HUES6 (cell line): ENCODE results near the gene PTPN14.
"Not testable (repeated sequence)": the region's sequence is repeated elsewhere in the genome, so short reads cannot be mapped to it uniquely, and the experiment has no call there.

Source experiments
- H3K27ac ChIP-seq: 2 replicates; pipeline ENCODE4 v1.7.0; 2013; ENCODE audit warnings: low read depth, mild to moderate bottlenecking, low read length, inconsistent platforms
- H3K27me3 ChIP-seq: 2 replicates; pipeline ENCODE4 v1.6.1; 2013; ENCODE audit warnings: low read length; ENCODE audit not compliant: control insufficient read depth, insufficient read depth
- H3K36me3 ChIP-seq: 2 replicates; pipeline ENCODE4 v1.6.1; 2013; ENCODE audit warnings: low read length; ENCODE audit not compliant: control insufficient read depth, insufficient read depth
- H3K4me1 ChIP-seq: 2 replicates; pipeline ENCODE4 v1.6.1; 2013; ENCODE audit warnings: low read length; ENCODE audit not compliant: control insufficient read depth, insufficient read depth
- H3K4me3 ChIP-seq: 2 replicates; pipeline ENCODE4 v1.5.1; 2013; ENCODE audit warnings: low read depth, low read length
- H3K9ac ChIP-seq: one replicate; pipeline ENCODE4 v1.6.1; 2013; ENCODE audit warnings: mild to moderate bottlenecking, low read length
- H3K9me3 ChIP-seq: 2 replicates; pipeline ENCODE4 v1.6.1; 2013; ENCODE audit warnings: low read depth, low read length; ENCODE audit not compliant: control insufficient read depth, insufficient read depth

The PTPN14 gene

GRCh38 chr1:214492401-214493075 is 58.9 kb downstream of the PTPN14 start:
- H3K27me3 ChIP-seq = no peaks in the 10 kb centered on the region
- H3K4me3 ChIP-seq = no peak overlapping the region
- H3K27ac ChIP-seq = no peak overlapping the region
- no peaks in the 10 kb centered on the region for H3K9me3 ChIP-seq
- peaks cover 28% of the 10 kb centered on the region for H3K4me1 ChIP-seq
- H3K9ac ChIP-seq = no peak overlapping the region
- no peaks in the 10 kb centered on the region; the same call in 1 of the 2 replicates for H3K36me3 ChIP-seq

- Histone ChIP-seq H3K36me3 (no peaks in the 10 kb centered on the region; the same call in 1 of the 2 replicates), H3K4me1 (peaks cover 23% of the 10 kb centered on the region), H3K9me3 (no peaks in the 10 kb centered on the region), H3K27me3 (no peaks in the 10 kb centered on the region), H3K27ac (no peak overlapping the region), H3K4me3 (no peak overlapping the region), H3K9ac (no peak overlapping the region)
These were observed 59.8 kb downstream of the PTPN14 start for GRCh38 chr1:214491468-214492146.

- Histone ChIP-seq H3K4me3 (no peak overlapping the region), H3K27me3 (no peaks in the 10 kb centered on the region), H3K4me1 (peaks cover 30% of the 10 kb centered on the region), H3K9ac (no peak overlapping the region), H3K9me3 (no peaks in the 10 kb centered on the region), H3K27ac (no peak overlapping the region), H3K36me3 (no peaks in the 10 kb centered on the region; the same call in 1 of the 2 replicates)
These were observed 66.3 kb downstream of the PTPN14 start for GRCh38 chr1:214485151-214485550.

DNA sequence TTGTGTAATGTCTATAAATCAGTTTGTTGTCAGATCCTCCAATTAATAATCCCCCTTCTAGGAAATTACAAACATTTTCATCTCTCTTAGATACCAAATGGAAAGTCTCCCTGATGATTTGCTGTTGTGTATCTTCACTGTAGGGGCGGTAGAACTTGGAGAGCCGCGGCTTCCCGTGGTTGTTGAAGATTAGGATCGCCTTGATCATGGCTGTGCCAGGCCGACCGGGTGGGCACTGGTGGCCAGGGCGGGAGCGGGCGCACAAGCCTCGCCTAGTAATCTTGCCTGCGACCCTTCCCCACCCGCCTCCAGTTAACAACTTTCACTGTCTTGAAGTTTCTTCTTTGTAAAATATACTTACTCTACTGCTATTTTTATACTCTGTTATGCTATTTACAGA is 68.2 kb downstream of the PTPN14 start:
- not testable (repeated sequence) for H3K36me3 ChIP-seq, H3K4me3 ChIP-seq, H3K27ac ChIP-seq, H3K9me3 ChIP-seq, H3K9ac ChIP-seq, H3K27me3 ChIP-seq
- peaks cover 30% of the 10 kb centered on the region for H3K4me1 ChIP-seq

DNA sequence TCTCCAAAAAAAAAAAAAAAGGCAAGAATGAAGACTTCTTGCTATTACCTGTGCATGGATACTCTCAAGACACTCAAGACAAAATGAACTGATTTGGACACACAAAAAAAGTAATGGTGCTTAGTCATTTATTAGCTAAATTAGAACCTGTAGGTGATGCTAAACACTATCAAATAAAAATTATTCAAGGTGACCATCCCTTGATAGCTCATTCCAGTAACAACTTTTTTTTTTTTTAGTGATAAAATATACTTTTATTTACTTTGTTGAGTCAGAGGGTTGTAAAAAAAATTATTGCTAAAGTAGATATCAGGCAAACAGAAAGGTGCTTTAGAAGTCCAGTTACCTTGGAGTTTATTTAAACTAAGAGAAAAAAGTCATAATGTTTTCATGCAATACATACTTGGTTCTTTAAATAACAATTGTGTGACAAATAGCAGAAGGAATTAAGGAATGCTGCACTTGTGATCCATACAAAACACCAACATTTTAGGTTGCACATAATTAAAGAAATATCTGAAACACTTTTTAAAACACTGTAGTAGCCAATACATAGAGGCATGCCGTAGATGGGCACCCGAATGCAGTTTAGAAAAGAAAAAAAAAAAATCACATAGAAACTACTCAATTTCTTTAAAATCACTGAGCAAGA is 69.3 kb downstream of the PTPN14 start:
- not testable (repeated sequence) for H3K27me3 ChIP-seq, H3K9ac ChIP-seq, H3K9me3 ChIP-seq, H3K4me3 ChIP-seq, H3K27ac ChIP-seq, H3K36me3 ChIP-seq
- H3K4me1 ChIP-seq = peaks cover 34% of the 10 kb centered on the region

- Histone ChIP-seq H3K9me3 (no peaks in the 10 kb centered on the region), H3K27ac (peak overlapping the region; percentile 10; the same call in 1 of the 2 replicates), H3K4me1 (peaks cover 56% of the 10 kb centered on the region), H3K4me3 (no peak overlapping the region), H3K9ac (no peak overlapping the region), H3K27me3 (no peaks in the 10 kb centered on the region), H3K36me3 (no peaks in the 10 kb centered on the region)
These were observed 74.2 kb downstream of the PTPN14 start for GRCh38 chr1:214476986-214477870.

- H3K36me3 ChIP-seq = no peaks in the 10 kb centered on the region
- no peak overlapping the region for H3K9ac ChIP-seq
- H3K9me3 ChIP-seq = no peaks in the 10 kb centered on the region
- H3K4me3 ChIP-seq = peak overlapping the region; percentile 1; the same call in 1 of the 2 replicates
- peak overlapping the region; percentile 10 for H3K27ac ChIP-seq
- H3K4me1 ChIP-seq = peaks cover 60% of the 10 kb centered on the region
- H3K27me3 ChIP-seq = no peaks in the 10 kb centered on the region
These were observed 75.0 kb downstream of the PTPN14 start for GRCh38 chr1:214476229-214476985.

DNA sequence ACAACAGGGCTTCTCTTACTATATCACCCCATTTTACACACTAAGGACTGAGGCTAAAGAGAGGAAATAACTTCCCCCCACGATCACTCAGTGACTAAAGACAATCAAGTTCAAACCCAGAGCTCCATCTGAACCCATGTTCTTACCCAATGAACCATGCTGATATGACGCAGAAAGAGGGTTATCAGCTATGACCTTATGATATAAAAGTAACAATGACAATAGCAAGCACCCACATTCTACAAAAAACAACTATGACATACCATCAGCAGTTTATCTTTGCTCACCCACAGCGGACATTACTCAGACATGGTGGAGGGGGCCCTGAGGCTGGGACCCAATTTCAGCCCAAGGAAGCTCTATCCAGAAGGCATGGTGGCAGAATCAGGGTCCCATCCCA is 75.7 kb downstream of the PTPN14 start:
- H3K9me3 ChIP-seq = no peaks in the 10 kb centered on the region
- H3K4me1 ChIP-seq = peaks cover 65% of the 10 kb centered on the region
- H3K4me3 ChIP-seq = no peak overlapping the region; the same call in 1 of the 2 replicates
- H3K27me3 ChIP-seq = no peaks in the 10 kb centered on the region
- no peaks in the 10 kb centered on the region for H3K36me3 ChIP-seq
- H3K9ac ChIP-seq = no peak overlapping the region
- H3K27ac ChIP-seq = no peak overlapping the region

DNA sequence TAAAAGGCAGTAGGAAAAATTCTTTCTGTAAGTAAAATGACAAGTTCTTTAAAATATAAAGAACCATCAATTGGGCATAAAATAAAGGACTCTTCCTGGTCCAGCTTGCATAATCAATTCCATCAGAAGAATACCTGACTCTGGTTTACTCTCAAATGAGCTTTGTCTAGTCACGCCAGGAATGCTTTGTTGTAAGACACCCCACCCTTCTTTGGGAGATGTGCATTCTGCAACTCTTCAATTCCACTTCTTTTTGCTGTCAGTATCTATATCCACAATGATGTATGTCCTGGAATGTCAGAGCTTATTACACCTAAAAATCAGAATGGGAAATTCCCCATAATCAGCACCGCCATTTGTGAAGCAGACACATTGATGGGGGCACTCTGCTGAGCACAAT is 76.1 kb downstream of the PTPN14 start:
- Histone ChIP-seq H3K27ac (no peak overlapping the region), H3K4me1 (peaks cover 65% of the 10 kb centered on the region)

GRCh38 chr1:214474467-214474866 is 76.9 kb downstream of the PTPN14 start:
- Histone ChIP-seq H3K9me3 (no peaks in the 10 kb centered on the region), H3K4me1 (peaks cover 65% of the 10 kb centered on the region), H3K27me3 (no peaks in the 10 kb centered on the region), H3K36me3 (no peaks in the 10 kb centered on the region), H3K4me3 (no peak overlapping the region), H3K9ac (no peak overlapping the region), H3K27ac (no peak overlapping the region)

More for the DNA sequence above, 76.1 kb downstream of the PTPN14 start:
- H3K4me3 ChIP-seq = no peak overlapping the region; the same call in 1 of the 2 replicates
- H3K36me3 ChIP-seq = no peaks in the 10 kb centered on the region
- H3K9ac ChIP-seq = no peak overlapping the region
- no peaks in the 10 kb centered on the region for H3K9me3 ChIP-seq
- H3K27me3 ChIP-seq = no peaks in the 10 kb centered on the region
